SIG-M5 (cell line): Measurements from ENCODE around the gene KLK8.
"Not testable (repeated sequence)": the region's sequence is repeated elsewhere in the genome, so short reads cannot be mapped to it uniquely, and the experiment has no call there.

Experiments
- DNase-seq: peaks from one replicate; lab custom pipeline; 2025; lab: John Stamatoyannopoulos, UW

KLK8 gene

GRCh38 chr19:50982186-50982585 lies 19.2 kb downstream of the KLK8 start:
- DNase-seq: no peak

GRCh38 chr19:50981587-50982146 lies 19.7 kb downstream of the KLK8 start:
- no peak for DNase-seq

- DNase-seq: no peak
These were observed 21.2 kb downstream of the KLK8 start for GRCh38 chr19:50980208-50980607.

- no peak for DNase-seq
These were observed 21.6 kb downstream of the KLK8 start for GRCh38 chr19:50979758-50980157.

GRCh38 chr19:50978772-50979390 lies 22.5 kb downstream of the KLK8 start:
- DNase-seq: no peak

- DNase-seq: no peak
These were observed 23.8 kb downstream of the KLK8 start for GRCh38 chr19:50977626-50978025.

- no peak for DNase-seq
These were observed 25.6 kb downstream of the KLK8 start for GRCh38 chr19:50975766-50976165.

- no peak for DNase-seq
These were observed 26.5 kb downstream of the KLK8 start for GRCh38 chr19:50974702-50975556.

GRCh38 chr19:50972795-50973376 lies 28.5 kb downstream of the KLK8 start:
- no peak for DNase-seq

- not testable (repeated sequence) for DNase-seq
These were observed 31.6 kb downstream of the KLK8 start for GRCh38 chr19:50969810-50970209.

- no peak for DNase-seq
These were observed 32.0 kb downstream of the KLK8 start, which contains the start of gene KLK6 for GRCh38 chr19:50969413-50969760. KLK6 (minus strand) TSS chr19:50969591; CDS start chr19:50968104, 1,487 bp downstream.

- DNase-seq: no peak
These were observed 32.5 kb downstream of the KLK8 start for GRCh38 chr19:50968716-50969412.

GRCh38 chr19:50967929-50968715 lies 33.3 kb downstream of the KLK8 start:
- DNase-seq: no peak

GRCh38 chr19:50964266-50964665 lies 37.1 kb downstream of the KLK8 start:
- DNase-seq: no peak

- DNase-seq: no peak
These were observed 38.0 kb downstream of the KLK8 start for GRCh38 chr19:50963381-50963780.

- no peak for DNase-seq
These were observed 39.2 kb downstream of the KLK8 start for GRCh38 chr19:50962245-50962644.

- no peak for DNase-seq
These were observed 41.5 kb downstream of the KLK8 start for GRCh38 chr19:50959731-50960500.

GRCh38 chr19:50957587-50957986 lies 43.8 kb downstream of the KLK8 start:
- no peak for DNase-seq

- DNase-seq: no peak
These were observed 48.5 kb downstream of the KLK8 start, which contains the start of gene KLK5 for GRCh38 chr19:50952910-50953309. KLK5 (minus strand) TSS chr19:50953038; CDS start chr19:50952657, 381 bp downstream.

- DNase-seq: no peak
These were observed 51.5 kb downstream of the KLK8 start for GRCh38 chr19:50949861-50950260.
